Neutrophil (primary cell): ENCODE results near the gene TTN.

Experiments
- H3K27ac ChIP-seq: fragments of 200-600 bp; sonication (generic); 2 replicates; pipeline ENCODE4 v1.5.1; 2016; ENCODE audit warnings: mild to moderate bottlenecking, moderate library complexity
- H3K27me3 ChIP-seq: fragments of 200-600 bp; sonication (generic); 2 replicates; pipeline ENCODE4 v1.6.0; 2016; ENCODE audit warnings: mild to moderate bottlenecking
- H3K36me3 ChIP-seq: fragments of 200-600 bp; sonication (generic); 2 replicates; pipeline ENCODE4 v1.5.1; 2017
- H3K4me1 ChIP-seq, 2 experiments: fragments of 200-600 bp in 1 of 2; sonication (generic) in 1 of 2; 1 replicate in 1 of 2; 2 replicates in 1 of 2; pipeline versions ENCODE4 v1.5.1 to v1.6.1; 2013 to 2016; ENCODE audit warnings: low read depth in 1 of 2, low read length in 1 of 2, mild to moderate bottlenecking in 1 of 2, moderate library complexity in 1 of 2; ENCODE audit not compliant: control insufficient read depth in 1 of 2, insufficient read depth in 1 of 2
- H3K4me3 ChIP-seq, 2 experiments: fragments of 200-600 bp in 1 of 2; sonication (generic) in 1 of 2; 1 replicate in 1 of 2; 2 replicates in 1 of 2; pipeline ENCODE4 v1.5.1; 2013 to 2016; ENCODE audit warnings: low read depth in 1 of 2, low read length in 1 of 2, mild to moderate bottlenecking in 1 of 2, moderate library complexity in 1 of 2
- H3K9me3 ChIP-seq: fragments of 200-600 bp; sonication (generic); 2 replicates; pipeline ENCODE4 v1.5.1; 2016
- TF ChIP-seq, protein P1 (sequence below): fragments of 200-600 bp; sonication (generic); IDR thresholded peaks from 2 replicates; pipeline ENCODE4 v1.5.1; 2016; ENCODE audit warnings: antibody characterized with exemption

Gene TTN

DNA sequence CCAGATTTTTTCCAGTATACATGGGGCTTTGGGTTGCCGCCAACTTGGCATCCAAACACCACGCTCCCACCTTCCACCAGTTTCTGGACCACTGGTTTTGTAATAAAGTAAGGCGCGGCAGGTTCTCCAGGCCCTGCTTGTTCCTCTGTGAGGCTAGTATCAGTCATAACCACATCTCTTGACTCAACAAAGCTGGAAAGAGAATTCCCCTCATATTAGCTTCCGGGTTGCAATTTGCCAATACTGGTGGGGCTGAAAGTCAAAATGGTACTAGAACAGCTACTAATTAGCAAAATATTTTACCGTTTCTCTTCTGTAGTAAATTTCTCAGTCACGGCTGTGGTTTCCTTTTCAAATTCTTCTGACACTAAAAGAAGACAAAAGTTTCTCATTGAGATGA, 25.0 kb downstream of the TTN start:
- Histone ChIP-seq H3K27ac (no peak overlapping the region), H3K9me3 (no peaks in the 10 kb centered on the region), H3K36me3 (no peaks in the 10 kb centered on the region), H3K4me1 (no peaks in the 10 kb centered on the region), H3K27me3 (no peaks in the 10 kb centered on the region), H3K4me3 (no peak overlapping the region)
- TF ChIP-seq, protein P1, sequence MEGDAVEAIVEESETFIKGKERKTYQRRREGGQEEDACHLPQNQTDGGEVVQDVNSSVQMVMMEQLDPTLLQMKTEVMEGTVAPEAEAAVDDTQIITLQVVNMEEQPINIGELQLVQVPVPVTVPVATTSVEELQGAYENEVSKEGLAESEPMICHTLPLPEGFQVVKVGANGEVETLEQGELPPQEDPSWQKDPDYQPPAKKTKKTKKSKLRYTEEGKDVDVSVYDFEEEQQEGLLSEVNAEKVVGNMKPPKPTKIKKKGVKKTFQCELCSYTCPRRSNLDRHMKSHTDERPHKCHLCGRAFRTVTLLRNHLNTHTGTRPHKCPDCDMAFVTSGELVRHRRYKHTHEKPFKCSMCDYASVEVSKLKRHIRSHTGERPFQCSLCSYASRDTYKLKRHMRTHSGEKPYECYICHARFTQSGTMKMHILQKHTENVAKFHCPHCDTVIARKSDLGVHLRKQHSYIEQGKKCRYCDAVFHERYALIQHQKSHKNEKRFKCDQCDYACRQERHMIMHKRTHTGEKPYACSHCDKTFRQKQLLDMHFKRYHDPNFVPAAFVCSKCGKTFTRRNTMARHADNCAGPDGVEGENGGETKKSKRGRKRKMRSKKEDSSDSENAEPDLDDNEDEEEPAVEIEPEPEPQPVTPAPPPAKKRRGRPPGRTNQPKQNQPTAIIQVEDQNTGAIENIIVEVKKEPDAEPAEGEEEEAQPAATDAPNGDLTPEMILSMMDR: no peak

DNA sequence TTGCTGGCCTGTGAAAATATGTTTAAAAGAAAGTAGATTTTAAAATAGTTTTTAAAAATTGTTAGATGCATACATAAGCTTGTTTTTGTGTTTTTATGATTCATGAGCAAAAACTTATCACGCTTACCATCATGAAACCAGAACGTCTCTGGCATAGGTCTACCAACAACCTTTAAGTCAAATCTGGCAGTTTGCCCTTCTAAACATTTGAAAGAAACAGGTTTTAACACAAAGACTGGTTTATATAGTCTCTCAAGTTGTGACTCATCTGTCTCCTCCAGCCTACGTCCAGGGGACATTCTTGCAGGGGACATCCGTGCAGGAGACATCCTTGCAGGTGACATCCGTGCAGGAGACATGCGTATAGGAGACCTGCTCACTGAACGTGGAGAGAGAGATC, 29.6 kb downstream of the TTN start:
- H3K4me3 ChIP-seq: no peak overlapping the region

DNA sequence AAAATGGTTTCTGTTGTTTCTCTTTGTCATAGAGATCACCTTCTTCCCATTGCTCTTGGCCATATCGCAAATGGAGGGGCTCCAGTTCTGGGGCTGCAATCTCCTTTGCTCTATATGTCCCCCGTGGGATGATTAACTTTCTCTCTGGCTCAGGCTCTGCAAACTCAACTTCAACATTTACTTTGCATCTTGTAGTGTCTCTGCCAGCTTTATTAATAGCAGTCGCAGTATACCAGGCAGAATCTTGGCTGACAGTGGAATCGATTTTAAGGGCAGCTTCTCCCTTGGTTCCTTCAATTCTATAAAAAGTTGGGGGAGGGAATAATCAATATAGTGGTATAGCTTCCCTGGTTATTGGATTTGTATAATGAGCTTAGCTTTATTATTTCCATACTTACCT, 30.5 kb downstream of the TTN start:
- no peaks in the 10 kb centered on the region for H3K27me3 ChIP-seq
- no peak overlapping the region for H3K4me3 ChIP-seq
- TF ChIP-seq, protein P1: no peak
- no peaks in the 10 kb centered on the region for H3K36me3 ChIP-seq
- no peaks in the 10 kb centered on the region for H3K9me3 ChIP-seq
- no peaks in the 10 kb centered on the region for H3K4me1 ChIP-seq
- H3K27ac ChIP-seq: no peak overlapping the region

More for the DNA sequence above, 29.6 kb downstream of the TTN start:
- H3K36me3 ChIP-seq: no peaks in the 10 kb centered on the region
- TF ChIP-seq, protein P1: no peak
- no peaks in the 10 kb centered on the region for H3K27me3 ChIP-seq
- no peak overlapping the region for H3K27ac ChIP-seq
- H3K4me1 ChIP-seq: no peaks in the 10 kb centered on the region
- no peaks in the 10 kb centered on the region for H3K9me3 ChIP-seq

DNA sequence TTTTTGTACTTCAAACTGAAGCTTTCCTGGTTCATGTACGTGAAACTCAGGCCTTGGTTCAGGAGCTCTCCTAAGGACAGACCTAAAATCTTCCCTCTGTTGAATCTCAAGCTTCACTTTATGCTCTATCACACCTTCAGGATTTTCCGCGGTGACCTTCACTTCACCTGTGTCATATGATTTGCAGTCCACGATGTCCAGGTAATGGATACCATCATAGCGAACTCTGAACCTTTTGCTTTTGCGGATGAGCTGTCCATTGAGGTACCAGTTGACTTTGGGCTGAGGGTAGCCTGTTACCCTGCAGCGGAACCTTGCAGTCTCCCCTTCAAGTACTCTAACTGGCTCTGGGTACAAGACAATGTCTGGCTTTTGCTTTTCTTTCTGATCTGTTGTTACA, 31.2 kb downstream of the TTN start:
- Histone ChIP-seq H3K27ac (no peak overlapping the region), H3K27me3 (no peaks in the 10 kb centered on the region), H3K4me3 (no peak overlapping the region), H3K9me3 (no peaks in the 10 kb centered on the region), H3K4me1 (no peaks in the 10 kb centered on the region), H3K36me3 (no peaks in the 10 kb centered on the region)
- TF ChIP-seq, protein P1: no peak

DNA sequence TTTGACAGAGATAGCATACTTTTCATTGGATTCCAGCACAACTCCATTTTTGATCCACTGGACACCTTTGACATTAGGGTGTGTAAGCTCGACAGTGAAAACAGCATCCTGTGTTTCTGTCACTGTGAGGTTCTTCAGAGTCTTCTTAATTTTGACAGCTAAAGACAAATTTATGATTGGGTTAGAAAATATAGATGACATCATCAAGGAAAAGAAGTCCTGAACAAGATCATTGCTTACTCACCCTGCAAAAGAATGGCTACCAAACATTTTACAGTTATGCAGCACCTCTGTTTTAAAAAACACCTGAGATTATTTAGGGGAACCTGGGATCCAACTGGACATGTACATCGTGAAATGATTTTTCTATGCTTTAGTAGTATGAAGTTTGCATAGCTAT, 36.7 kb downstream of the TTN start:
- Histone ChIP-seq H3K9me3 (no peaks in the 10 kb centered on the region), H3K27ac (no peak overlapping the region), H3K36me3 (no peaks in the 10 kb centered on the region), H3K4me3 (no peak overlapping the region), H3K27me3 (no peaks in the 10 kb centered on the region), H3K4me1 (no peaks in the 10 kb centered on the region)
- TF ChIP-seq, protein P1: no peak
